ENCODE measurements around the gene RNF223.

DNA sequence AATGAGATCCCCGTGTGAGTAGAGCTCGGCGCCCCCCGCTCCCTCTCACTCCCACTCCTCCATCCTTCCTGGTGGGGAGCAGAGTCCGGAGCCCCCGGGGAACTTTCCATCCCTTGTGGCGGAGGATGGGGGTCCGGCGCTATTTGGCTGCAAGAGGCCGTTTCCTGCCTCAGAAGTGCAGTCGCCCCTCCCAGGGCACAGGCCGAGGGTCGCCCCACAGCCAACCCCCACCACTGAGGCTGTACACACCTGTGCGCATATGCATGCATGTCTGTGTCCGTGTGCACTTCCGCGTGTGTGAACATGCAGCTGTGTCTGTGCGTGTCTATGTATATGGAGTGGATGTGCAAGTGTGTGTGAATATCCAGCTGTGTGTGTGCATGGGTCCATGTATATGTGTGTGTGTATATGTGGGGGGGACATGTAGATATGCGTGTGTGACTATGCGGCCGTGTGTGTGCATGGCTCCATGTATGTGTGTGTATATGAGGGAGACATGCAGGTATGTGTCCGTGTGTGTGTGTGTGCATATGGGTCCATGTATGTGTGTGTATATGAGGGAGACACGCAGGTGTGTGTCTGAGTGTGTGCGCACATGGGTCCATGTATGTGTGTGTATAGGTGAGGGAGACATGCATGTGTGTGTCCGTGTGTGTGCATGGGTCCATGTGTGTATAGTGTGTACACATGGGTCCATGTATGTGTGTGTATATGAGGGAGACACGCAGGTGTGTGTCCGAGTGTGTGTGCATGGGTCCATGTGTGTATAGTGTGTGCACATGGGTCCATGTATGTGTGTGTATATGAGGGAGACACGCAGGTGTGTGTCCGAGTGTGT, 21.9 kb downstream of the RNF223 start:
- TF ChIP-seq EZH2 (IDR thresholded peaks at IDR 0.05; ENCODE audit: insufficient read depth, poor library complexity, severe bottlenecking) (no peak), EZH2phosphoT487 (IDR thresholded peaks at IDR 0.05; ENCODE audit: insufficient read depth, low read depth) (no peak)
